GM06990 (cell line): ENCODE data around the gene DENND1A.
"Not testable (repeated sequence)": the region's sequence is repeated elsewhere in the genome, so short reads cannot be mapped to it uniquely, and the experiment has no call there.

Experiments
- DNase-seq: peaks from one replicate; pipeline ENCODE4 v3.0.0-alpha.2; 2011; ENCODE audit not compliant: insufficient read length; ENCODE audit errors: extremely low read depth
- H3K27me3 ChIP-seq: replicated peaks from 2 replicates; pipeline ENCODE4 v1.6.0; 2011; ENCODE audit warnings: low read length; ENCODE audit not compliant: control insufficient read depth, insufficient read depth
- H3K36me3 ChIP-seq: 2 replicates; pipeline ENCODE4 v1.5.1; 2011; ENCODE audit warnings: low read length; ENCODE audit not compliant: control insufficient read depth, insufficient read depth
- H3K4me3 ChIP-seq: replicated peaks from 2 replicates; pipeline ENCODE4 v1.5.1; 2011; ENCODE audit warnings: low read depth, mild to moderate bottlenecking, control low read depth, low read length
- TF ChIP-seq, protein P1 (sequence below): IDR thresholded peaks from 2 replicates; pipeline ENCODE4 v1.5.1; 2011; ENCODE audit warnings: low read length, control low read depth, mild to moderate bottlenecking, inconsistent platforms; ENCODE audit not compliant: insufficient read depth, poor library complexity, severe bottlenecking

The DENND1A gene

DNA sequence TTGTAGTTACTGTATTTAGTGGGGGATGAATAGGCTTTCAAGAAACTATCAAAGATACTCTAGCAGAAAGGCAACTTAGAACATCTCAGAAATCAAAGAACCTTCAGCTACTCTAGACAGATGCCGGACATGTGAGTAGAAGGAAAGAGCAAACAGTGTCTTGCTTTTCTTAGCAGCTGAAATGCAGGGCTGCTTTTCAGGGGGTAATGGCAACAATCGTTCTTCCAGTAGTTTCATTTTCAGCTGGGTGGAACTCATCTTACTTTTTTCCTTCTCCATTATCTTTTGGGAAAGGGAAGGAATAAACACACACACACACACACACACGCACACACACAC, 292.4 kb downstream of the DENND1A start:
- peaks cover 2% of the 10 kb centered on the region; the same call in 1 of the 2 replicates for H3K36me3 ChIP-seq
- TF ChIP-seq, protein P1, sequence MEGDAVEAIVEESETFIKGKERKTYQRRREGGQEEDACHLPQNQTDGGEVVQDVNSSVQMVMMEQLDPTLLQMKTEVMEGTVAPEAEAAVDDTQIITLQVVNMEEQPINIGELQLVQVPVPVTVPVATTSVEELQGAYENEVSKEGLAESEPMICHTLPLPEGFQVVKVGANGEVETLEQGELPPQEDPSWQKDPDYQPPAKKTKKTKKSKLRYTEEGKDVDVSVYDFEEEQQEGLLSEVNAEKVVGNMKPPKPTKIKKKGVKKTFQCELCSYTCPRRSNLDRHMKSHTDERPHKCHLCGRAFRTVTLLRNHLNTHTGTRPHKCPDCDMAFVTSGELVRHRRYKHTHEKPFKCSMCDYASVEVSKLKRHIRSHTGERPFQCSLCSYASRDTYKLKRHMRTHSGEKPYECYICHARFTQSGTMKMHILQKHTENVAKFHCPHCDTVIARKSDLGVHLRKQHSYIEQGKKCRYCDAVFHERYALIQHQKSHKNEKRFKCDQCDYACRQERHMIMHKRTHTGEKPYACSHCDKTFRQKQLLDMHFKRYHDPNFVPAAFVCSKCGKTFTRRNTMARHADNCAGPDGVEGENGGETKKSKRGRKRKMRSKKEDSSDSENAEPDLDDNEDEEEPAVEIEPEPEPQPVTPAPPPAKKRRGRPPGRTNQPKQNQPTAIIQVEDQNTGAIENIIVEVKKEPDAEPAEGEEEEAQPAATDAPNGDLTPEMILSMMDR: no peak
- H3K4me3 ChIP-seq: no peak overlapping the region
- DNase-seq: no peak
- no peaks in the 10 kb centered on the region for H3K27me3 ChIP-seq

DNA sequence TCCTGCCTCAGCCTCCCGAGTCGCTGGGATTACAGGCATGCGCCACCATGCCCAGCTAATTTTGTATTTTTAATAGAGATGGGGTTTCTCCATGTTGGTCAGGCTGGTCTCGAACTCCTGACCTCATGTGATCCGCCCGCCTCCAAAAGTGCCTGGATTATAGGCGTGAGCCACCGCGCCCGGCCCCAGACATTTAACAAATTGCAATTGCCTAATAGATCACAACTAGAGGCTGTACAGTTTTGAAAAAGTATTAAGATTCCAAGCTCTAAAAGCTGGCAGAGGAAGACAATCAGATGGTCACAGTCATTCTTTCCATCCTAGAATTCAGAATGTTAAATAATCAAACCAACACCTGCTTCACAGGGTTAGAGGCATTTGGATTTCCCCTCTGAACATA, 293.1 kb downstream of the DENND1A start:
- DNase-seq, H3K4me3 ChIP-seq, H3K36me3 ChIP-seq, H3K27me3 ChIP-seq: not testable (repeated sequence)

DNA sequence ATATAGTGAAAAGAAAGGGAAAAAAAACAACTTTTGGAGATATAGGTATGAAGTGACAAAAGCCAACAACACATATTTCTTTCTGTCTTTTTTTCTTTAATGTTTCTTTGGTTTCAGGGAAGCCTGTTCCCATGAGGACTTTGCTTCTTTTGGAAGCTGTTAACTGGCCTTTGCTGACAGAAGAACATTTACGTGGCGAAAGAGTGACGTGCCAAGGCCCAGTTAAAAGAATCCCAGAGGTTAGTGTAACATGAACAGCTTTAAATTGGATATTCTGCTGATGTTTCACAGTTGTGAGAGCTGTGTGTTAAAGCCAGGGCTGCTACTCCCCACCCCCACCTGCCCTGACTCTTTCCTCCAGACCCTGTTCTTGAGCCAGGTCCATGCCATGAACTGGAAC, 298.1 kb downstream of the DENND1A start:
- Histone ChIP-seq H3K36me3 (peaks cover 9% of the 10 kb centered on the region), H3K4me3 (no peak overlapping the region), H3K27me3 (no peaks in the 10 kb centered on the region)
- TF ChIP-seq, protein P1: no peak
- no peak for DNase-seq

DNA sequence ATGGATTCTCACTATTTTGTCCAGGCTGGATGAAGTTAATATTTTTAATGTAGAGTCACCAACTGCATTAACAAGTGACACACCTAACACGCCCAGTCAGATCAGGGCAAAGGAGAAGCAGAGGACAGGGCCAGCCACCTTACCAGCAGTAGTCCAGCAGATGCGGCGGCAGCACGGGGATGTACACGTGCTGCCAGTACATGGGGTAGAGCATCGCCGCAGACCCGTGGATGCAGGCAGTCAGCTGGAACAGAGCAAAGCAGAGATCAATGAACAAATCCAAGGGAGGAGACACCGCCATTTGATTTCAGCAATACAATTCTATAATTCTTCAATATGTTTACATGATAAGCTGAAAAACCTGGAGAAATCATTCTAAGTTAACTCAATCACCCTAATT, 299.7 kb downstream of the DENND1A start:
- TF ChIP-seq, protein P1: no peak
- Histone ChIP-seq H3K36me3 (peaks cover 11% of the 10 kb centered on the region), H3K27me3 (no peaks in the 10 kb centered on the region), H3K4me3 (no peak overlapping the region)
- no peak for DNase-seq

DNA sequence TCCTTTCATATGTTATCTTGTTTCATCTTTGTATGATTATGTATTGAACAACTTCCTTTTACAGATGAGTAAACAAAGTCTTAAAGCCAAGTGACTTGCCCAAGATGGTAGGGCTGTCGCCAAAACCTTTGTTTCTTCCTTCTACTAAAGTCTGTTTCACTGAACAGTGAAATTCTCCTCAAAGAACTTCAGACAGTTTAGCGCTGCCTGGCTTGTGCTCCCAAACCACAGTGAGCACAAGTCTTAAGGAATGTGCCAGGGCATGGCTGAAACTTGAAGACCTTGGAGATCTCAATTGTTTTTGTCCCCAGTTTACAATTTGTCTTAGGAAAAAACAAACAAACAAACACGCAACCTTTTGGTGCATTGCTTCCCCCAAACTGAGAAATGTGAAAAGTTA, 300.4 kb downstream of the DENND1A start:
- no peak for DNase-seq
- Histone ChIP-seq H3K4me3 (no peak overlapping the region), H3K27me3 (no peaks in the 10 kb centered on the region), H3K36me3 (peaks cover 11% of the 10 kb centered on the region)
- TF ChIP-seq, protein P1: no peak

DNA sequence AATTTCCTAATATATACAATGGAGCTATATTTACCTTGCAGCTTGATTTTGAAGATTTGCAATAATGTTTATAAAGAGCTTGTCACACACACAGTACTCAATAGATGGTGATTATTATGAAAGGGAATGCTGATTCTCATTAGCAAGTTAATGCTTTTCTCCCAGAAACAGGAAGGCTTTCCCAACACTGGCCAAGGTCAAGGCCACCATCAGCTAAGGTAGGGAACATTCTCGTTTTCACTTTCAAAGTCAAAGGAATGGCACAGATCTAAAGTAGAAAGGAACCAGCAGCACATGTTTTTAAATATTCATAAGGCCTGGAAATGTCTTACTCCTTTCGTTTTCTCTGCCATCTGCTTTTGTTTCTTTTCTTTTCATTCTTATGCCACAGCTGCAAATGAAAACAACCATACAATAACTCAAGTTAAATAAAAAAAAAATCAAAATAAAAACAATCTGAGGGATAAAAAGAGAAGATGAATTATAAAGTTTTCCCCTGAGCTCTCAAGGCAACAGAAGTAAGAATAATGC, 307.1 kb downstream of the DENND1A start:
- DNase-seq: no peak
- Histone ChIP-seq H3K4me3 (no peak overlapping the region), H3K27me3 (no peaks in the 10 kb centered on the region), H3K36me3 (peaks cover 6% of the 10 kb centered on the region)
- TF ChIP-seq, protein P1: no peak
